HepG2 (cell line): ENCODE measurements around the gene TMCC2. TPM values are rescaled to one million over a fixed set of nuclear protein-coding genes. Genes with fewer than 3 reads are reported as not detected.

Experiments
- GPN1 ChIP-seq: sonication (generic); formaldehyde crosslinking; IDR thresholded peaks from 2 replicates; pipeline ENCODE4 v1.5.1; 2020; ENCODE audit warnings: missing genetic modification reagents, borderline replicate concordance
- NFYB ChIP-seq: sonication (generic); formaldehyde crosslinking; IDR thresholded peaks from 2 replicates; pipeline ENCODE4 v1.4.0; 2020; ENCODE audit warnings: missing genetic modification reagents
- ZFP62 ChIP-seq: sonication (generic); formaldehyde crosslinking; IDR thresholded peaks from 2 replicates; pipeline ENCODE4 v1.4.0; 2020; ENCODE audit warnings: missing genetic modification reagents
- polyA plus RNA-seq, 8 experiments: library from polyadenylated mRNA; depleted of rRNA in 3 of 8; stranded (reverse) in 7 of 8; unstranded in 1 of 8; fragments of >200 nt; fragmentation: Illumina TruSeq in 4 of 8; extraction: Trizol in 4 of 8; gene quantifications; 2 replicates each; pipeline versions ENCODE4 v1.2.1 to v1.2.3, GENCODE V29; 2011 to 2016; ENCODE audit warnings: low read depth in 4 of 8, missing spikeins in 1 of 8, mixed read lengths in 1 of 8; ENCODE audit not compliant: insufficient read depth in 1 of 8
- total RNA-seq, 5 experiments: library from RNA; depleted of rRNA; stranded (reverse); fragments of >200 nt; fragmentation: Illumina TruSeq; extraction: Trizol; gene quantifications; 2 replicates each; pipeline ENCODE4 v1.2.3, GENCODE V29; 2016; ENCODE audit warnings: low read depth in 1 of 5
- TF ChIP-seq, protein P1 (sequence below): sonication (generic); formaldehyde crosslinking; IDR thresholded peaks from 2 replicates; pipeline ENCODE4 v1.4.0; 2020; ENCODE audit warnings: mild to moderate bottlenecking, low read depth, missing genetic modification reagents
- TF ChIP-seq, protein P2 (sequence below): sonication (generic); formaldehyde crosslinking; conservative IDR thresholded peaks from 2 replicates; pipeline ENCODE4 v1.4.0; 2020; ENCODE audit warnings: missing genetic modification reagents
- TF ChIP-seq, protein P3 (sequence below): sonication (generic); formaldehyde crosslinking; conservative IDR thresholded peaks from 2 replicates; pipeline ENCODE4 v1.8.1; 2023; ENCODE audit warnings: missing genetic modification reagents
- TF ChIP-seq, protein P4 (sequence below): sonication (generic); formaldehyde crosslinking; IDR thresholded peaks from 2 replicates; pipeline ENCODE4 v1.8.0; 2022; ENCODE audit warnings: missing genetic modification reagents, mild to moderate bottlenecking, inconsistent platforms, borderline replicate concordance

The TMCC2 gene
- total and polyA plus RNA-seq, 2 of the 13 experiments (the other 11 are each of a cell fraction or from before 2014, with no cell fraction given): 0.12 to 0.24 TPM

DNA sequence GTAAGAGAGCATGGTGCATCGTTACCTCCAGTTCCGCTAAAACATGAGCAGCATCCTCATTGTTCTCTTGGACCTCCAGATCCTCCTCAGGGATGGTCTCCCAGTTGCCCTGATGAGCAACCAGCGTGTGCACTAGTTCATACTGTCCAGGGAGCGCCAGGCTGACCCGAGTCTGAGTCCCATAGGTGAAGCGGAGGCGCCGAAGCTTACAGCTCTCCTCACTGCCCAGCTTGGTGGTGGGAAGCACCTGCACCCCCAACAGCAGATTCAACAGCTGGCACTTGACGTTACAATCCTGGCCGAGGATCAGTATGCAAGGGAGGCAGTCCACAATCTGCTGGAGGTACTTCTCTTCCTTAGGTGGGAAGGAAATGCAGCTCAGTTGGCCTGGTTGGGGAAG, 40.3 kb upstream of the TMCC2 start (continued):
- TF ChIP-seq, protein P1, sequence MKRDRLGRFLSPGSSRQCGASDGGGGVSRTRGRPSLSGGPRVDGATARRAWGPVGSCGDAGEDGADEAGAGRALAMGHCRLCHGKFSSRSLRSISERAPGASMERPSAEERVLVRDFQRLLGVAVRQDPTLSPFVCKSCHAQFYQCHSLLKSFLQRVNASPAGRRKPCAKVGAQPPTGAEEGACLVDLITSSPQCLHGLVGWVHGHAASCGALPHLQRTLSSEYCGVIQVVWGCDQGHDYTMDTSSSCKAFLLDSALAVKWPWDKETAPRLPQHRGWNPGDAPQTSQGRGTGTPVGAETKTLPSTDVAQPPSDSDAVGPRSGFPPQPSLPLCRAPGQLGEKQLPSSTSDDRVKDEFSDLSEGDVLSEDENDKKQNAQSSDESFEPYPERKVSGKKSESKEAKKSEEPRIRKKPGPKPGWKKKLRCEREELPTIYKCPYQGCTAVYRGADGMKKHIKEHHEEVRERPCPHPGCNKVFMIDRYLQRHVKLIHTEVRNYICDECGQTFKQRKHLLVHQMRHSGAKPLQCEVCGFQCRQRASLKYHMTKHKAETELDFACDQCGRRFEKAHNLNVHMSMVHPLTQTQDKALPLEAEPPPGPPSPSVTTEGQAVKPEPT: no peak
- TF ChIP-seq, protein P2, sequence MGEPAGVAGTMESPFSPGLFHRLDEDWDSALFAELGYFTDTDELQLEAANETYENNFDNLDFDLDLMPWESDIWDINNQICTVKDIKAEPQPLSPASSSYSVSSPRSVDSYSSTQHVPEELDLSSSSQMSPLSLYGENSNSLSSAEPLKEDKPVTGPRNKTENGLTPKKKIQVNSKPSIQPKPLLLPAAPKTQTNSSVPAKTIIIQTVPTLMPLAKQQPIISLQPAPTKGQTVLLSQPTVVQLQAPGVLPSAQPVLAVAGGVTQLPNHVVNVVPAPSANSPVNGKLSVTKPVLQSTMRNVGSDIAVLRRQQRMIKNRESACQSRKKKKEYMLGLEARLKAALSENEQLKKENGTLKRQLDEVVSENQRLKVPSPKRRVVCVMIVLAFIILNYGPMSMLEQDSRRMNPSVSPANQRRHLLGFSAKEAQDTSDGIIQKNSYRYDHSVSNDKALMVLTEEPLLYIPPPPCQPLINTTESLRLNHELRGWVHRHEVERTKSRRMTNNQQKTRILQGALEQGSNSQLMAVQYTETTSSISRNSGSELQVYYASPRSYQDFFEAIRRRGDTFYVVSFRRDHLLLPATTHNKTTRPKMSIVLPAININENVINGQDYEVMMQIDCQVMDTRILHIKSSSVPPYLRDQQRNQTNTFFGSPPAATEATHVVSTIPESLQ (CRISPR knock-in tag): no peak
- no peak for TF ChIP-seq NFYB (CRISPR knock-in tag)
- TF ChIP-seq ZFP62 (CRISPR knock-in tag): no peak
- TF ChIP-seq, protein P3, sequence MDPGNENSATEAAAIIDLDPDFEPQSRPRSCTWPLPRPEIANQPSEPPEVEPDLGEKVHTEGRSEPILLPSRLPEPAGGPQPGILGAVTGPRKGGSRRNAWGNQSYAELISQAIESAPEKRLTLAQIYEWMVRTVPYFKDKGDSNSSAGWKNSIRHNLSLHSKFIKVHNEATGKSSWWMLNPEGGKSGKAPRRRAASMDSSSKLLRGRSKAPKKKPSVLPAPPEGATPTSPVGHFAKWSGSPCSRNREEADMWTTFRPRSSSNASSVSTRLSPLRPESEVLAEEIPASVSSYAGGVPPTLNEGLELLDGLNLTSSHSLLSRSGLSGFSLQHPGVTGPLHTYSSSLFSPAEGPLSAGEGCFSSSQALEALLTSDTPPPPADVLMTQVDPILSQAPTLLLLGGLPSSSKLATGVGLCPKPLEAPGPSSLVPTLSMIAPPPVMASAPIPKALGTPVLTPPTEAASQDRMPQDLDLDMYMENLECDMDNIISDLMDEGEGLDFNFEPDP (CRISPR knock-in tag): no peak
- TF ChIP-seq, protein P4, sequence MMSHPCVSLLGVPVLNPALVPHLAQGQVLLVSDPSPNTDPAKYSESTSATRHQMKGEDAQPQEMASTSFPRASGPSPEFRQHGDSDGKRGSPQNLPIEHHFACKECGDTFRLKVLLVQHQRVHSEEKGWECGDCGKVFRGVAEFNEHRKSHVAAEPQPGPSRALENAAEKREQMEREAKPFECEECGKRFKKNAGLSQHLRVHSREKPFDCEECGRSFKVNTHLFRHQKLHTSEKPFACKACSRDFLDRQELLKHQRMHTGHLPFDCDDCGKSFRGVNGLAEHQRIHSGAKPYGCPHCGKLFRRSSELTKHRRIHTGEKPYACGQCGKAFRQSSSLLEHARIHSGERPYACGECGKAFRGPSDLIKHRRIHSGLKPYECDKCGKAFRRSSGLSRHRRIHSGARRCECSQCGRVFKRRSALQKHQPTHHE (CRISPR knock-in tag): no peak
- TF ChIP-seq GPN1: no peak
- TF ChIP-seq, all 625 proteins: peak for 0
